ENCODE measurements around the gene HMSD.
A peak's percentile ranks its signal among the peaks of the same experiment; 100 is the strongest.
"Not testable (repeated sequence)": the region's sequence is repeated elsewhere in the genome, so short reads cannot be mapped to it uniquely, and the experiment has no call there.

Gene HMSD

DNA sequence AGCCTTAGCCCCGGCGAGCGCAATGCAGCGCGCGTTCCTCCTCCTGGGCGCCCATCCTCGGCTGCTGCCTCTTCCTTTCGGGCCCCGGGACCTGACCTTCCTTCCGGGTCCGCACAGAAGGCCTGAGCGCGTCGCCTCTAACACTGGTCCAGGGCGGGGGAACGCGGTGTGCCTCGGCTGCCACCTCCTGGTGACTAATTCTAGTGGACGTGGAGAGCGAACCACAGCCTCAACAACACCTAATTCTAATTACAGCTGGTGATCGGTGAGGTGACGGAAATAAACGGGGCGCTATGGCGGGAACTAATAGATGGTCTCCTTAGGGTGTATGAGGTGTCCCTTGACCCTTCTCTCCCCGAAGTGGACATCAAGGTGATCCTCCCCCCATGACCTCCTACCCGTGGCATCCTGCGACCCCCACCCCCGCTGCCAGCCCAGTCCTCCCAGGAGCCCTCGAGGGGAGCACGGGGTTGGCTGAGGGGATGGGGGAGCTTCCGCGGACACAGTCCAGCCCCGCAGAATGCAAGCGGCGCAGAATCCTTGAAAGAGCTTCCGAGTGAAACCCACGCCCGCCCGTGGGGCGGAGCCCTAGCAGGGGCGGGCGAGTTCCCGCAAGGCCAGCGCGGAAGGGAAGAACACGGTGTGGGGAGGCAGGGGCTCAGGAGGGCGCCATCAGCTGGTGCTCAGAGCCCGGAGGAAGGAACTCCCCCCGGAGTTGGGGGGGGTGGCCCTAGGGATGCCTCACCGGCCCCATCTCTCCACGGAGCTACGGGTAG, 12.8 kb upstream of the HMSD start:
- H3K4me3 ChIP-seq (ENCODE audit: low read length) = peak overlapping the region; percentile 77
- TF ChIP-seq, protein P1, sequence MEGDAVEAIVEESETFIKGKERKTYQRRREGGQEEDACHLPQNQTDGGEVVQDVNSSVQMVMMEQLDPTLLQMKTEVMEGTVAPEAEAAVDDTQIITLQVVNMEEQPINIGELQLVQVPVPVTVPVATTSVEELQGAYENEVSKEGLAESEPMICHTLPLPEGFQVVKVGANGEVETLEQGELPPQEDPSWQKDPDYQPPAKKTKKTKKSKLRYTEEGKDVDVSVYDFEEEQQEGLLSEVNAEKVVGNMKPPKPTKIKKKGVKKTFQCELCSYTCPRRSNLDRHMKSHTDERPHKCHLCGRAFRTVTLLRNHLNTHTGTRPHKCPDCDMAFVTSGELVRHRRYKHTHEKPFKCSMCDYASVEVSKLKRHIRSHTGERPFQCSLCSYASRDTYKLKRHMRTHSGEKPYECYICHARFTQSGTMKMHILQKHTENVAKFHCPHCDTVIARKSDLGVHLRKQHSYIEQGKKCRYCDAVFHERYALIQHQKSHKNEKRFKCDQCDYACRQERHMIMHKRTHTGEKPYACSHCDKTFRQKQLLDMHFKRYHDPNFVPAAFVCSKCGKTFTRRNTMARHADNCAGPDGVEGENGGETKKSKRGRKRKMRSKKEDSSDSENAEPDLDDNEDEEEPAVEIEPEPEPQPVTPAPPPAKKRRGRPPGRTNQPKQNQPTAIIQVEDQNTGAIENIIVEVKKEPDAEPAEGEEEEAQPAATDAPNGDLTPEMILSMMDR (conservative IDR thresholded peaks at IDR 0.05; ENCODE audit: low read length) = peak; percentile 67
- peak; percentile 72 for DNase-seq (ENCODE audit: low read depth)

DNA sequence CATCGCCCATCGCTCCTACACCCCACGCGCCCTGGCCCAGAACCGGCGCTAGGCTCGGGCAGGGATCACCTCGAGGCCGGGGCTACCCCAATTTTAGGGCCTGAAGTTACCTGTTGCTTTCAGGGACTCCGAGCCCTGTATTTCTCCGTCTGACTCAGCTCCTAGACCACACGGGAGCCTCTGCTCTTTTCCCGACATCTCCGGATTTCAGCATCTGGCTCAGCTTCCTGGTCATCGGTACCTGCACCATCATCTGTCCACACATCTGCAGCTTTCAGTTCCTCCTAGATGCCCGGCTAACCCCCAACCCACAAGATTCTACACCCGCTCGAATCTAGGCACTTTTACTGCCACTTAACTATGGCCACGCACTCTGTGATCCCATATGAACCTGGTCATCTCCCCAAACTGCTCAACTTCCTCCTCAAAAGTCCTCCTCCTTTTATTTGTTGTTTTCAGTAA, 12.1 kb upstream of the HMSD start:
- DNase-seq (ENCODE audit: low read depth) = no peak
- TF ChIP-seq, protein P1 (conservative IDR thresholded peaks at IDR 0.05; ENCODE audit: low read length) = no peak
- H3K4me3 ChIP-seq (ENCODE audit: low read length) = peak overlapping the region; percentile 77

DNA sequence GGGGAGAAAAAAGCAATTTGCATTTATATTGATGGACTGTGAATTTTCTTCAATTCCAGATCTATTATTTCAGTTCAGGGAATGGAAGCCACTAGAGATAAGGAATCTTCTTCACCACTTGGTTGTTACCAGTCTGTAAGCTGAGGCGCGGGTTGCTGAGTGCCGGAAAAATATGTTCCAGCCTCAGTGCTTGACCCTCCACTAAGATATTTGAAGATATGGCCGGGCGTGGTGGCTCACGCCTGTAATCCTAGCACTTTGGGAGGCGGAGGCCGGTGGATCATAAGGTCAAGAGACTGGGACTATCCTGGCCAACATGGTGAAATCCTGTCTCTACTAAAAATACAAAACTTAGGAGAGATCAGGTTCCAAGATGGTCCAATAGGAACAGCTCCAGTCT, 9.1 kb upstream of the HMSD start:
- H3K4me3 ChIP-seq (ENCODE audit: low read length) = no peak overlapping the region
- TF ChIP-seq, protein P1 (conservative IDR thresholded peaks at IDR 0.05; ENCODE audit: low read length) = no peak
- DNase-seq (ENCODE audit: low read depth) = no peak

DNA sequence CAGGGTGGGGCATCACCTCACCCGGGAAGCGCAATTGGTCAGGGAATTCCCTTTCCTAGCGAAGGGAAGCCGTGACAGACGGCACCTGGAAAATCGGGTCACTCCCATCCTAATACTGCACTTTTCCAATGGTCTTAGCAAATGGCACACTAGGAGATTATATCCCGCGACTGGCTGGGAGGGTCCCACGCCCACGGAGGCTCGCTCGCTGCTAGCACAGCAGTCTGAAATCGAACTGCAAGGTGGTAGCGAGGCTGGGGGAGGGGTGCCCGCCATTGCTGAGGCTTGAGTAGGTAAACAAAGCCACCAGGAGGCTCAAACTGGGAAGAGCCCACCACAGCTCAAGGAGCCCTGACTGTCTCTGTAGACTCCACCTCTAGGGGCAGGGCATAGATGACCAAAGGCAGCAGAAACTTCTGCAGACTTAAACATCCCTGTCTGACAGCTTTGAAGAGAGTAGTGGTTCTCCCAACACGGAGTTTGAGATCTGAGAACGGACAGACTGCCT, 8.5 kb upstream of the HMSD start:
- not testable (repeated sequence) for H3K4me3 ChIP-seq (ENCODE audit: low read length); DNase-seq (ENCODE audit: low read depth)

DNA sequence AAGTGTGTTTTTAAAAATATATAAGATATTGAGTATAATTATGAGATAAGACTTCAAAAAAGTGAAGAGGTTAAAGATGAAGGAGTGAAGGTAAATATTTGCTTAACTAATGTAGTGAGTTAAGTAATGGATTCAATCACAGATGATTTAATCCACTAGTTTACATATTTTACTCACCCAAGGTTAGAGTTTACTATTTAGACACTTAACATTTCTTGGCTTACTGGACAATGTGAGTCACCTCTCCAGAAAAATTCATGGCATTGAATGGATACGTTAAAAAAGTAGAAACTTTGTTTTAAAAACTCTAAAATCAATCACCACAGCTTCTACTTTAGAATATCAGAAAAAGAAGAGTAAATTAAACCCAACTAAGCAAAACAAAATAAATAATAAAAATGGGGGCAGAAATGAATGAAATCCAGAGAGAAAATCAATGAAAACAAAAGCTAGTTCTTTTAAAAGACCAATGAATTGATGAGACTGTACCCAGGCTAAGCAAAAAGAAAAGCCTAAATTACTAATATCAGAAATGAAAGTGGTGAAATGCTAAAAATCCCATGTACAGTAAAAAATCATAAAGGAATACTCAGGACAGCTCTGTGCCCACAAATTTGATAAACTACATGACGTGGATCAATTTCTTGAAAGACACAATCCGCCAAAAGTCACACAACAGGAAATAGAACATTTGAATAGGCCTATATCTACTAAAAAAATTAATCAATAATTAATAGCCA, 1.9 kb upstream of the HMSD start:
- DNase-seq (ENCODE audit: low read depth) = no peak
- TF ChIP-seq, protein P1 (conservative IDR thresholded peaks at IDR 0.05; ENCODE audit: low read length) = no peak
- H3K4me3 ChIP-seq (ENCODE audit: low read length) = no peak overlapping the region

DNA sequence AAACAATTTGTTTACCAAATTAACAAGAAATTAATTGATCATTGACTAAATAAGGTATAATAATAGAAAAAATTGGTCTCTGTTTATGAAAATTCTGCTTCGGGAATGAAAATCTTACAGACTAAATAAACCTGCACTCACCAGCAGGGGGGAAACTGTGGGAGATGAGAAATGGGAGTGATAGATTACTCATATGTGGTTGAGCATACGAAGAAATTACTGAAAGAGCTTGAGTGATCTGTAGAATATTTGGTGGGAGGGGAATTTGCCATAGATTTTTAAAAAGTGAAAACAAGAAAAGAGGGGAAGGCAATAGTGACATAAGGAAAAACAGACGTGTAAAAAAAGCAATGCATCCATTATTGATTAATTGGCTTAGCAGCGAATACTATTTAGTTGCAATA, 2.2 kb downstream of the HMSD start:
- DNase-seq (ENCODE audit: low read depth) = peak; percentile 23
- TF ChIP-seq, protein P1 (conservative IDR thresholded peaks at IDR 0.05; ENCODE audit: low read length) = peak; percentile 49
- no peak overlapping the region for H3K4me3 ChIP-seq (ENCODE audit: low read length)

DNA sequence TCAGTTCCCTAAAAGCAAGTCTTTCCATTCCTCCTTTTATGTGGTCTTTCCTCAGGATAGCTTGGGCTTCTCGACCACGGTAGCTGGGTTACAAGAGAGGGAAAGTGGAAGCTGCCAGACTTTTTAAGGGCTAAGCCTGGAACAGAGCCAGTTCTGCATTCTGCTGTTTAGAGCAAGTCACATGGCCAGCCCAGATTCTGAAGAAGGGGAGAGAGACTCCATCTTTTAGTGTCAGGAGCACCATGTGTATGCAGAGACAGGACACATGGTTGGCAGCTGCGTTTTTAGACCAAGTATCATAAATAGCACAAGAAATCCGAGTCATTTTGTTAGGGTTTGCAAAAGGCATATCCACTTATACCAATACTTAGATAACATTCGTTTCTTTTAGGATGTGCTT, 4.7 kb downstream of the HMSD start:
- TF ChIP-seq, protein P1 (conservative IDR thresholded peaks at IDR 0.05; ENCODE audit: low read length) = no peak
- H3K4me3 ChIP-seq (ENCODE audit: low read length) = no peak overlapping the region
- peak; percentile 45 for DNase-seq (ENCODE audit: low read depth)

Measured in AG10803 (cell line).